B cell (primary cell): ENCODE results near the gene DIP2B.

Source experiments
- CTCF ChIP-seq: fragments of 200-600 bp; IDR thresholded peaks from one replicate; pipeline ENCODE4 v1.8.0; 2022; ENCODE audit warnings: antibody characterized with exemption, mild to moderate bottlenecking
- EZH2 ChIP-seq: IDR thresholded peaks from 2 replicates; pipeline ENCODE4 v1.6.1; 2012; ENCODE audit warnings: borderline replicate concordance, low read depth, mild to moderate bottlenecking, moderate library complexity, low read length; ENCODE audit not compliant: insufficient read depth, poor library complexity, severe bottlenecking

- TF ChIP-seq CTCF (no peak), EZH2 (no peak)
Measured at GRCh38 chr12:50699154-50699553, 194.4 kb downstream of the DIP2B start.
